H1 (cell line): ENCODE results near the gene MTMR10. TPM values are rescaled to one million over a fixed set of nuclear protein-coding genes. Genes with fewer than 3 reads are reported as not detected.

Experiments
- CTCF ChIA-PET: fragments of 300-600 bp; sonication (Branson Sonifier 250); formaldehyde crosslinking; loops from one replicate; lab custom pipeline; 2021; ENCODE audit not compliant: partially characterized antibody; lab: Charles Lee
- POLR2A ChIA-PET: fragments of 300-600 bp; sonication (Branson Sonifier 250); formaldehyde crosslinking; loops from one replicate; lab custom pipeline; 2021; ENCODE audit warnings: inconsistent platforms; ENCODE audit not compliant: partially characterized antibody; lab: Charles Lee
- DNase-seq, 2 experiments: peaks; one replicate each; pipeline versions ENCODE4 v3.0.0 to v3.0.0-alpha.2; 2010 to 2022; ENCODE audit warnings: low spot score in 2 of 2, low read depth in 1 of 2, mixed read lengths in 1 of 2
- FAIRE-seq: peaks from 2 replicates; lab custom pipeline; 2011; peaks lifted over from hg19 to GRCh38; lab: Jason Lieb, UNC
- H2AFZ ChIP-seq: 2 replicates; pipeline ENCODE4 v1.8.1; 2012; ENCODE audit warnings: low read length, inconsistent platforms
- H2AK5ac ChIP-seq: 2 replicates; pipeline ENCODE4 v1.6.1; 2013; ENCODE audit warnings: low read depth, low read length
- H2BK120ac ChIP-seq: replicated peaks from 2 replicates; pipeline ENCODE3; 2013; ENCODE audit warnings: low read depth, low read length, inconsistent platforms
- H2BK12ac ChIP-seq: 2 replicates; pipeline ENCODE4 v1.6.1; 2013; ENCODE audit warnings: low read depth, low read length
- H2BK15ac ChIP-seq: 2 replicates; pipeline ENCODE4 v1.6.1; 2013; ENCODE audit warnings: low read length
- H2BK20ac ChIP-seq: 2 replicates; pipeline ENCODE4 v1.6.1; 2013; ENCODE audit warnings: low read length
- H2BK5ac ChIP-seq: 2 replicates; pipeline ENCODE4 v1.6.1; 2013; ENCODE audit warnings: low read depth, low read length
- H3K14ac ChIP-seq: 2 replicates; pipeline ENCODE4 v1.6.1; 2013; ENCODE audit warnings: inconsistent platforms; ENCODE audit not compliant: insufficient read length
- H3K18ac ChIP-seq: 2 replicates; pipeline ENCODE4 v1.6.1; 2013; ENCODE audit warnings: low read length; ENCODE audit errors: extremely low read depth
- H3K23ac ChIP-seq: 2 replicates; pipeline ENCODE4 v1.6.1; 2013; ENCODE audit warnings: inconsistent platforms; ENCODE audit not compliant: insufficient read length
- H3K23me2 ChIP-seq: 2 replicates; pipeline ENCODE4 v1.6.1; 2013; ENCODE audit warnings: low read depth, low read length
- H3K27ac ChIP-seq: 2 replicates; pipeline ENCODE4 v1.6.1; 2011; ENCODE audit warnings: low read depth, low read length, inconsistent platforms
- H3K27me3 ChIP-seq, 4 experiments: replicated peaks in 1 of 4; 1 replicate in 1 of 4; 2 replicates in 3 of 4; pipeline versions ENCODE4 v1.6.1 to v1.8.1; 2011 to 2013; ENCODE audit warnings: low read length in 3 of 4, mild to moderate bottlenecking in 3 of 4, inconsistent platforms in 2 of 4, mixed read lengths in 2 of 4, moderate library complexity in 1 of 4; ENCODE audit not compliant: control insufficient read depth in 3 of 4, insufficient read depth in 3 of 4; ENCODE audit errors: extremely low read depth in 1 of 4
- H3K36me3 ChIP-seq, 4 experiments: 2 replicates each; pipeline versions ENCODE4 v1.6.1 to v1.8.1; 2011 to 2013; ENCODE audit warnings: mild to moderate bottlenecking in 4 of 4, low read length in 3 of 4, moderate library complexity in 2 of 4, control low read depth in 1 of 4, inconsistent platforms in 1 of 4; ENCODE audit not compliant: insufficient read depth in 4 of 4, control insufficient read depth in 2 of 4
- H3K4ac ChIP-seq: replicated peaks from 2 replicates; pipeline ENCODE3; 2013; ENCODE audit warnings: low read length, low read depth, mixed read lengths, inconsistent platforms; ENCODE audit not compliant: insufficient read length
- H3K4me1 ChIP-seq, 4 experiments: replicated peaks in 1 of 4; 1 replicate in 1 of 4; 2 replicates in 3 of 4; pipeline versions ENCODE4 v1.6.1 to v1.8.1; 2011 to 2013; ENCODE audit warnings: low read length in 3 of 4, inconsistent platforms in 2 of 4, mixed read lengths in 1 of 4; ENCODE audit not compliant: insufficient read depth in 4 of 4, control insufficient read depth in 3 of 4
- H3K4me2 ChIP-seq, 2 experiments: 2 replicates each; pipeline versions ENCODE4 v1.6.1 to v1.8.1; 2011 to 2013; ENCODE audit warnings: low read depth in 2 of 2, low read length in 2 of 2, control low read depth in 1 of 2, inconsistent platforms in 1 of 2, mild to moderate bottlenecking in 1 of 2; ENCODE audit not compliant: insufficient read depth in 1 of 2
- H3K4me3 ChIP-seq, 4 experiments: fragments of 200-600, 300-600 bp in 1 of 4; sonication (generic), shearing (Covaris generic), sonication (Bioruptor Twin) in 1 of 4; 2 replicates each; pipeline versions ENCODE4 v1.5.1 to v1.8.1; 2011 to 2016; ENCODE audit warnings: low read length in 4 of 4, low read depth in 3 of 4, control low read depth in 2 of 4, inconsistent platforms in 2 of 4, mild to moderate bottlenecking in 2 of 4, mixed read lengths in 1 of 4, moderate library complexity in 1 of 4; ENCODE audit not compliant: insufficient read depth in 2 of 4; ENCODE audit errors: extremely low read depth in 1 of 4
- H3K56ac ChIP-seq: replicated peaks from 2 replicates; pipeline ENCODE3; 2013; ENCODE audit warnings: low read depth, mild to moderate bottlenecking, mixed read lengths, low read length, inconsistent platforms; ENCODE audit not compliant: insufficient read length
- H3K79me1 ChIP-seq: 2 replicates; pipeline ENCODE4 v1.6.1; 2013; ENCODE audit warnings: low read depth, low read length, control low read depth
- H3K79me2 ChIP-seq, 2 experiments: 2 replicates each; pipeline versions ENCODE4 v1.6.1 to v1.8.1; 2012 to 2013; ENCODE audit warnings: low read length in 2 of 2, mild to moderate bottlenecking in 2 of 2, inconsistent platforms in 1 of 2; ENCODE audit not compliant: insufficient read depth in 2 of 2, control insufficient read depth in 1 of 2
- H3K9ac ChIP-seq, 4 experiments: replicated peaks in 1 of 4; 1 replicate in 1 of 4; 2 replicates in 3 of 4; pipeline versions ENCODE4 v1.6.1 to v1.8.1; 2011 to 2013; ENCODE audit warnings: low read depth in 3 of 4, low read length in 3 of 4, control low read depth in 2 of 4, mild to moderate bottlenecking in 2 of 4, moderate library complexity in 2 of 4, inconsistent platforms in 1 of 4; ENCODE audit errors: extremely low read depth in 1 of 4
- H3K9me3 ChIP-seq, 2 experiments: 2 replicates each; pipeline versions ENCODE4 v1.6.1 to v1.8.1; 2012 to 2013; ENCODE audit warnings: mild to moderate bottlenecking in 2 of 2, moderate library complexity in 2 of 2, control low read depth in 1 of 2, inconsistent platforms in 1 of 2, low read depth in 1 of 2, low read length in 1 of 2, mixed read lengths in 1 of 2; ENCODE audit not compliant: insufficient read depth in 2 of 2
- H4K20me1 ChIP-seq, 2 experiments: replicated peaks in 1 of 2; 2 replicates each; pipeline versions ENCODE3 to v1.8.1; 2011 to 2013; ENCODE audit warnings: inconsistent platforms in 2 of 2, low read length in 2 of 2, mild to moderate bottlenecking in 1 of 2; ENCODE audit not compliant: insufficient read depth in 2 of 2, control insufficient read depth in 1 of 2
- H4K5ac ChIP-seq: 2 replicates; pipeline ENCODE4 v1.6.1; 2013; ENCODE audit warnings: low read length, low read depth, mixed read lengths, inconsistent platforms; ENCODE audit not compliant: insufficient read length
- H4K8ac ChIP-seq: 2 replicates; pipeline ENCODE4 v1.8.0; 2013; ENCODE audit warnings: mild to moderate bottlenecking, moderate library complexity, low read length, inconsistent platforms; ENCODE audit not compliant: insufficient read depth; ENCODE audit errors: extremely low read depth
- H4K91ac ChIP-seq: replicated peaks from 2 replicates; pipeline ENCODE3; 2013; ENCODE audit warnings: low read length, mixed read lengths, inconsistent platforms; ENCODE audit not compliant: insufficient read length
- CHD1 ChIP-seq: IDR thresholded peaks from 2 replicates; pipeline ENCODE4 v1.6.1; 2012; ENCODE audit warnings: low read depth, low read length, improper control_type of control experiment
- CREB1 ChIP-seq: IDR thresholded peaks from 2 replicates; pipeline ENCODE4 v1.6.1; 2012; ENCODE audit warnings: inconsistent platforms
- EZH2 ChIP-seq: fragments of 200-600 bp; sonication (generic); IDR thresholded peaks from 2 replicates; pipeline ENCODE4 v1.7.1; 2012; ENCODE audit warnings: low read depth, mild to moderate bottlenecking, moderate library complexity, low read length, inconsistent platforms; ENCODE audit not compliant: severe bottlenecking
- HDAC2 ChIP-seq, 2 experiments: fragments of 300-600 bp in 1 of 2; sonication (generic) in 1 of 2; IDR thresholded peaks; 2 replicates each; pipeline ENCODE4 v1.6.1; 2011 to 2012; ENCODE audit warnings: low read depth in 2 of 2, low read length in 2 of 2, mild to moderate bottlenecking in 2 of 2, moderate library complexity in 2 of 2, borderline replicate concordance in 1 of 2, inconsistent platforms in 1 of 2
- HDAC6 ChIP-seq: IDR thresholded peaks from one replicate; pipeline ENCODE4 v1.7.1; 2012; ENCODE audit warnings: low read depth, mild to moderate bottlenecking, inconsistent platforms, low read length, moderate library complexity
- NANOG ChIP-seq: IDR thresholded peaks from 2 replicates; pipeline ENCODE4 v1.6.1; 2011; ENCODE audit warnings: low read length, low read depth, mild to moderate bottlenecking, inconsistent platforms; ENCODE audit not compliant: insufficient read depth, poor library complexity, severe bottlenecking
- PHF8 ChIP-seq: fragments of 200-600 bp; sonication (generic); conservative IDR thresholded peaks from 2 replicates; pipeline ENCODE4 v1.7.1; 2012; ENCODE audit warnings: low read depth, mild to moderate bottlenecking, inconsistent platforms, low read length, moderate library complexity
- RAD21 ChIP-seq, 2 experiments: IDR thresholded peaks in 1 of 2; conservative IDR thresholded peaks in 1 of 2; 2 replicates each; pipeline ENCODE4 v1.6.1; 2011; ENCODE audit warnings: low read depth in 2 of 2, low read length in 2 of 2, improper control_type of control experiment in 1 of 2, inconsistent platforms in 1 of 2, mild to moderate bottlenecking in 1 of 2, moderate library complexity in 1 of 2
- SIN3A ChIP-seq, 2 experiments: IDR thresholded peaks in 1 of 2; conservative IDR thresholded peaks in 1 of 2; 2 replicates each; pipeline ENCODE4 v1.6.1; 2011 to 2012; ENCODE audit warnings: low read length in 2 of 2, improper control_type of control experiment in 1 of 2, low read depth in 1 of 2, mild to moderate bottlenecking in 1 of 2
- SP4 ChIP-seq: IDR thresholded peaks from 2 replicates; pipeline ENCODE4 v1.6.1; 2012; ENCODE audit warnings: low read length, inconsistent platforms
- WGBS, 2 experiments: shearing (Covaris generic) in 1 of 2; methylation state at CpG; one replicate each; pipeline versions ENCODE4 v1.1.6 to v1.1.7; 2013 to 2015; ENCODE audit warnings: low lambda C conversion rate in 2 of 2, mixed read lengths in 2 of 2, inconsistent platforms in 1 of 2, low coverage in 1 of 2, missing lambda C conversion rate in 1 of 2; ENCODE audit not compliant: insufficient replicate concordance in 2 of 2, insufficient coverage in 1 of 2, insufficient read length in 1 of 2; ENCODE audit errors: extremely low coverage in 1 of 2, missing lambda C conversion rate in 1 of 2; 5-methylcytosine and 5-hydroxymethylcytosine counted together
- polyA plus RNA-seq, 7 experiments: library from polyadenylated mRNA; depleted of rRNA in 3 of 7; stranded (reverse) in 5 of 7; unstranded in 2 of 7; fragments of >200 nt in 5 of 7; fragments of 200-250 nt in 2 of 7; gene quantifications; 1 replicate in 5 of 7; 2 replicates in 1 of 7; 4 replicates in 1 of 7; pipeline versions ENCODE4 v1.2.1 to v1.2.3, GENCODE V29; 2011 to 2013; ENCODE audit warnings: missing spikeins in 2 of 7, mixed read lengths in 2 of 7
- total RNA-seq: library from RNA; stranded (reverse); fragmentation: NEBNext Ultra II Directional; extraction: Animal tissue kit (Norgen Biotek cat#: 25700); gene quantifications from 2 replicates; pipeline ENCODE4 v1.2.1, GENCODE V29; 2021

Gene MTMR10
- total and polyA plus RNA-seq, 2 of the 8 experiments (the other 6 are each of a cell fraction or from before 2014, with no cell fraction given) = 3.8 to 13.1 TPM

- Histone ChIP-seq H4K8ac (no peak overlapping the region), H2BK20ac (no peak overlapping the region), H3K9ac (no peak overlapping the region), H3K79me2 (no peaks in the 10 kb centered on the region), H3K79me1 (no peaks in the 10 kb centered on the region), H4K5ac (no peak overlapping the region), H2AK5ac (no peak overlapping the region), H4K91ac (no peak overlapping the region), H3K27ac (no peak overlapping the region), H3K56ac (no peak overlapping the region), H3K9me3 (no peaks in the 10 kb centered on the region), H2BK5ac (no peak overlapping the region), H3K14ac (no peak overlapping the region), H3K27me3 (no peaks in the 10 kb centered on the region), H3K4ac (no peak overlapping the region), H3K23me2 (no peaks in the 10 kb centered on the region), H2BK120ac (no peak overlapping the region), H3K4me2 (no peak overlapping the region), H3K18ac (no peak overlapping the region), H4K20me1 (no peaks in the 10 kb centered on the region), H3K36me3 (no peaks in the 10 kb centered on the region), H3K4me1 (peaks cover 0 to 4% (median 2%) of the 10 kb centered on the region in 4 experiments; a peak in 1 of 7 replicates), H3K23ac (no peak overlapping the region), H2BK15ac (no peak overlapping the region), H2BK12ac (no peak overlapping the region), H3K4me3 (no peak overlapping the region), H2AFZ (no peak overlapping the region)
- FAIRE-seq (no peak), DNase-seq (no peak)
- 87% methylated on average over 5 of the region's 5 CpGs; no CpG with 5 or more reads in 1 of the 2 experiments for WGBS, 2 experiments
- ChIA-PET POLR2A (no interaction called here), CTCF (no interaction called here)
- no peak for TF ChIP-seq SIN3A (conservative IDR thresholded peaks at IDR 0.05 in 1 of 2, IDR thresholded peaks at IDR 0.05 in 1 of 2; ENCODE audit: low read depth in 1 of 2, low read length in 2 of 2)
- no peak for TF ChIP-seq PHF8
- TF ChIP-seq SP4 = no peak
- TF ChIP-seq CREB1 = no peak
- no peak for TF ChIP-seq RAD21 (IDR thresholded peaks at IDR 0.05 in 1 of 2, conservative IDR thresholded peaks at IDR 0.05 in 1 of 2; ENCODE audit: low read depth in 2 of 2, low read length in 2 of 2)
- TF ChIP-seq EZH2 = no peak
- no peak for TF ChIP-seq HDAC6
- no peak for TF ChIP-seq HDAC2 (IDR thresholded peaks at IDR 0.05; ENCODE audit: borderline replicate concordance in 1 of 2, low read depth in 2 of 2, low read length in 2 of 2)
- TF ChIP-seq CHD1 = no peak
- no peak for TF ChIP-seq NANOG
Observed at GRCh38 chr15:31032961-31033371, 41.5 kb upstream of the MTMR10 start.
